Smooth muscle cell (in vitro differentiated cells): ENCODE data around the gene GUCD1. TPM values are rescaled to one million over a fixed set of nuclear protein-coding genes. Genes with fewer than 3 reads are reported as not detected.
"Not testable (repeated sequence)": the region's sequence is repeated elsewhere in the genome, so short reads cannot be mapped to it uniquely, and the experiment has no call there.

Experiments
- DNase-seq: peaks from one replicate; lab custom pipeline; 2025; ENCODE audit not compliant: unreplicated experiment; lab: John Stamatoyannopoulos, UW
- H2AFZ ChIP-seq: fragments of 200-600 bp; sonication (generic); 2 replicates; pipeline ENCODE4 v1.6.0; 2016; ENCODE audit warnings: antibody characterized with exemption, low read depth, mild to moderate bottlenecking
- H3F3A ChIP-seq: fragments of 200-600 bp; sonication (generic); 2 replicates; pipeline ENCODE4 v1.6.0; 2017; ENCODE audit warnings: antibody characterized with exemption, low read depth
- H3K27ac ChIP-seq: fragments of 200-600 bp; sonication (generic); 2 replicates; pipeline ENCODE4 v1.5.1; 2016; ENCODE audit warnings: low read depth, mild to moderate bottlenecking
- H3K27me3 ChIP-seq: fragments of 200-600 bp; sonication (generic); 2 replicates; pipeline ENCODE4 v1.6.1; 2016; ENCODE audit warnings: low read depth, mild to moderate bottlenecking
- H3K36me3 ChIP-seq: fragments of 200-600 bp; sonication (generic); 2 replicates; pipeline ENCODE4 v1.5.1; 2016; ENCODE audit warnings: low read depth
- H3K4me1 ChIP-seq: fragments of 200-600 bp; sonication (generic); 2 replicates; pipeline ENCODE4 v1.5.1; 2016; ENCODE audit warnings: low read depth
- H3K4me2 ChIP-seq: fragments of 200-600 bp; sonication (generic); 2 replicates; pipeline ENCODE4 v1.6.0; 2016; ENCODE audit warnings: mild to moderate bottlenecking
- H3K4me3 ChIP-seq: fragments of 200-600 bp; sonication (generic); 2 replicates; pipeline ENCODE4 v1.5.1; 2016; ENCODE audit warnings: mild to moderate bottlenecking
- H3K79me2 ChIP-seq: fragments of 200-600 bp; sonication (generic); 2 replicates; pipeline ENCODE4 v1.6.0; 2016; ENCODE audit warnings: low read depth, mild to moderate bottlenecking
- H3K9ac ChIP-seq: fragments of 200-600 bp; sonication (generic); 2 replicates; pipeline ENCODE4 v1.6.0; 2016; ENCODE audit warnings: low read depth
- H3K9me3 ChIP-seq: fragments of 200-600 bp; sonication (generic); replicated peaks from 2 replicates; pipeline ENCODE4 v1.5.1; 2016; ENCODE audit warnings: low read depth
- H4K20me1 ChIP-seq: fragments of 200-600 bp; sonication (generic); 2 replicates; pipeline ENCODE4 v1.6.0; 2016; ENCODE audit warnings: low read depth
- WGBS: methylation state at CpG from one replicate; pipeline ENCODE4 v1.1.7; 2016; ENCODE audit warnings: low lambda C conversion rate; 5-methylcytosine and 5-hydroxymethylcytosine counted together
- polyA plus RNA-seq: library from polyadenylated mRNA; unstranded; fragments of >200 nt; fragmentation: Nextera tagmentation; extraction: Ambion mirVana; gene quantifications from 2 replicates; pipeline ENCODE4 v1.2.1, GENCODE V29; 2016
- total RNA-seq: library from RNA; depleted of rRNA; stranded (reverse); fragments of >200 nt; gene quantifications from 2 replicates; pipeline ENCODE4 v1.2.3, GENCODE V29; 2014
- TF ChIP-seq, protein P1 (sequence below): fragments of 200-600 bp; sonication (generic); IDR thresholded peaks from 2 replicates; pipeline ENCODE4 v1.5.1; 2017; ENCODE audit warnings: borderline replicate concordance, mild to moderate bottlenecking, antibody characterized with exemption; ENCODE audit not compliant: insufficient read depth, poor library complexity, severe bottlenecking

Gene GUCD1
- total RNA-seq = 54.3 and 64.6 TPM in 2 replicates
- 43.6 and 56.0 TPM in 2 replicates for polyA plus RNA-seq

DNA sequence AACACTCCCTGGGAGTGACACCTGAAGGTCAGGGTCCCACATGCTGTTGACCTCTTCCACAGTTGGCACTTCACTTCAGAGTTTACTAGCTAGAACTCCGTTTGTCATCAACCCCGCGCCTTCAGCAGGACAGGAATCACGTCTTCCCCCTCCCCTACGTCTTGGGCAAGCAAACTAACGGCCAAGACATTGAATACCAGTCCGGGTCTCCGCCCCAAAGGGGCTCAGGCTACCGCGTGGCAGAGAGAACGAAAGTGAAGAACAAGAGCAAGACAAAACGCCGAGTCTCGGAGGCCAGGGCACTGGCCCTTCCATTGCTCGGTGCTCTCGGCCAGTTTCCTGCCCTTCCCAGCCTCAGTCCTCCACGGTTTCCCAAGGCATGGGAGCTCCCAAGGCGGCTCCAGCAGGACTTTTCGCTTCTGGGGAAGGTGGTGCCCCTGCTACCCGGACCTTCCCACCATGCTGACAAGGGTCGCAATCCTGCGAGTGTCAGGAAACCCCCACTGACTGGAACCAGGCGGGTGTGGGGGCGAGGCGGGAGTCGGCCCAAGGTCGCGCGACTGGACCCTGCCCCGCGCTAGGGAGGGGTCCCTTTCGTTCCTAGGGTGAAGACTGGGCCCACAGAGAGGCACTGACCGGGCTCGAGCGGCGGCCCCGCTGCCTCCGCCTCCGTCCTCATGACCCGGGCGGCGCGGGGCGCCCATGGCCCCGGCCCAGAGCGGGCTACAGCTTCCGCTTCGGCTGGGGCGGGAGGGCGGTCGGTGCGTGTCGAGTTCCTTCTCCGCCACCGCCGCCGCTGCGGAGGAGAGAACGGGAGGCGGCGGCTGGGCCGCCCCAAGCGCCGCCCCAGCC lies at the start of gene GUCD1:
TSS of gene GUCD1 (minus strand) at position 826 of the 852 bp plus-strand sequence. CDS start at position 679, 147 bp downstream.
- H3K4me3 ChIP-seq = peak within 1 kb of the TSS; percentile 85
- peaks cover 82% of the 10 kb centered on the region for H3K79me2 ChIP-seq
- H3K4me2 ChIP-seq = peak within 1 kb of the TSS; percentile 91
- H3K27ac ChIP-seq = peak within 1 kb of the TSS; percentile 83
- H3K4me1 ChIP-seq = peaks cover 17% of the 10 kb centered on the region
- no peaks in the 10 kb centered on the region for H3F3A ChIP-seq
- H3K36me3 ChIP-seq = no peaks in the 10 kb centered on the region
- H3K9me3 ChIP-seq = no peaks in the 10 kb centered on the region
- peaks cover 70% of the 10 kb centered on the region for H4K20me1 ChIP-seq
- TF ChIP-seq, protein P1, sequence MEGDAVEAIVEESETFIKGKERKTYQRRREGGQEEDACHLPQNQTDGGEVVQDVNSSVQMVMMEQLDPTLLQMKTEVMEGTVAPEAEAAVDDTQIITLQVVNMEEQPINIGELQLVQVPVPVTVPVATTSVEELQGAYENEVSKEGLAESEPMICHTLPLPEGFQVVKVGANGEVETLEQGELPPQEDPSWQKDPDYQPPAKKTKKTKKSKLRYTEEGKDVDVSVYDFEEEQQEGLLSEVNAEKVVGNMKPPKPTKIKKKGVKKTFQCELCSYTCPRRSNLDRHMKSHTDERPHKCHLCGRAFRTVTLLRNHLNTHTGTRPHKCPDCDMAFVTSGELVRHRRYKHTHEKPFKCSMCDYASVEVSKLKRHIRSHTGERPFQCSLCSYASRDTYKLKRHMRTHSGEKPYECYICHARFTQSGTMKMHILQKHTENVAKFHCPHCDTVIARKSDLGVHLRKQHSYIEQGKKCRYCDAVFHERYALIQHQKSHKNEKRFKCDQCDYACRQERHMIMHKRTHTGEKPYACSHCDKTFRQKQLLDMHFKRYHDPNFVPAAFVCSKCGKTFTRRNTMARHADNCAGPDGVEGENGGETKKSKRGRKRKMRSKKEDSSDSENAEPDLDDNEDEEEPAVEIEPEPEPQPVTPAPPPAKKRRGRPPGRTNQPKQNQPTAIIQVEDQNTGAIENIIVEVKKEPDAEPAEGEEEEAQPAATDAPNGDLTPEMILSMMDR = no peak
- peak within 1 kb of the TSS; percentile 95 for H2AFZ ChIP-seq
- peak; percentile 40 for DNase-seq
- H3K9ac ChIP-seq = peak within 1 kb of the TSS; percentile 93
- H3K27me3 ChIP-seq = no peaks in the 10 kb centered on the region
- under 1% methylated on average over 57 of the region's 64 CpGs for WGBS

DNA sequence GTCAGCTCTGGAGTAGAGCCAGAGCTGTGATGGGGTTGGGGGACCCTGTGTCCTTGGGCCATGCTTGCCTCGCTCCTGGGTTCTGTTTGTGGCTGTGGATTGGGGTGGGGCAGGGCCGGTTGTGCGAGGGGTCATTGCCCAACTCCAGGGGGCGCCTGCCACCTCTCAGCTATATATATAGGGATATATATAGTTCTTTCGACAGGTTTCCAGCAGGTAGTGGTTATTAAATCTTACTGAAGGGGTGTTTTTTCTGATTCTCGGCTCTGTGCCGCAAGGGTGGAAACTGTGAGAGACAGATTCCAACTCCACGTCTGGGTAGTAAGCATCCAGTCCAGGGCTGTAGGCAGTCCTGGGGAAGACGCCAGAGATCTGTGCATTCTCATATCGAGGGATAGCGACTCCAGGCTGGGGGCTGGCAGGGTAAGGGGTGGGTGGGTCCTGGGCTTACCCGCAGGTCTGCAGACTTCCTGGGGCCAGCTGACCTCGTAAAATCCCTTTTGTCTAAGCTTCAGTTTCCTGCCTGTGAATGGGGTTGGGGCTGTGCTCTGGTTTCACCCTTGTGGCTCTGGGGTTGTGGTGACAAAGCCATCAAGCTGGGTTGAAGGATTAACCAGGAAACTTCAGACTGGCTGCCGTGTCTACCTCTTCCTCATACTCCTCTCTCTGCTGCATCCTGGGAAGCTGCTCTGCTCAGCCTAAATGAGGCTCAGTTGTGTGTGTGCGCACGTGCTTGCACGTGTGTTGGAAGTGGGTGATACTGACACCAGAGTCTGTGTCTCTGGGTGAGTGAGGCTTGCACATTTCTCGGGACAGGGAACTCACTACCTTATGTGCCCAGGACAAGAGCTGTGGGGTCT lies 49.1 kb upstream of the GUCD1 start:
- TF ChIP-seq, protein P1 = peak; percentile 15
- not testable (repeated sequence) for H4K20me1 ChIP-seq, H3K27me3 ChIP-seq, H3F3A ChIP-seq, H3K36me3 ChIP-seq, H2AFZ ChIP-seq, H3K9ac ChIP-seq, DNase-seq, H3K79me2 ChIP-seq, H3K9me3 ChIP-seq
- Histone ChIP-seq H3K4me2 (peak overlapping the region; percentile 82), H3K4me3 (peak overlapping the region; percentile 43), H3K27ac (peak overlapping the region; percentile 60), H3K4me1 (peaks cover 12% of the 10 kb centered on the region)
- 16% methylated on average over 14 of the region's 18 CpGs for WGBS

DNA sequence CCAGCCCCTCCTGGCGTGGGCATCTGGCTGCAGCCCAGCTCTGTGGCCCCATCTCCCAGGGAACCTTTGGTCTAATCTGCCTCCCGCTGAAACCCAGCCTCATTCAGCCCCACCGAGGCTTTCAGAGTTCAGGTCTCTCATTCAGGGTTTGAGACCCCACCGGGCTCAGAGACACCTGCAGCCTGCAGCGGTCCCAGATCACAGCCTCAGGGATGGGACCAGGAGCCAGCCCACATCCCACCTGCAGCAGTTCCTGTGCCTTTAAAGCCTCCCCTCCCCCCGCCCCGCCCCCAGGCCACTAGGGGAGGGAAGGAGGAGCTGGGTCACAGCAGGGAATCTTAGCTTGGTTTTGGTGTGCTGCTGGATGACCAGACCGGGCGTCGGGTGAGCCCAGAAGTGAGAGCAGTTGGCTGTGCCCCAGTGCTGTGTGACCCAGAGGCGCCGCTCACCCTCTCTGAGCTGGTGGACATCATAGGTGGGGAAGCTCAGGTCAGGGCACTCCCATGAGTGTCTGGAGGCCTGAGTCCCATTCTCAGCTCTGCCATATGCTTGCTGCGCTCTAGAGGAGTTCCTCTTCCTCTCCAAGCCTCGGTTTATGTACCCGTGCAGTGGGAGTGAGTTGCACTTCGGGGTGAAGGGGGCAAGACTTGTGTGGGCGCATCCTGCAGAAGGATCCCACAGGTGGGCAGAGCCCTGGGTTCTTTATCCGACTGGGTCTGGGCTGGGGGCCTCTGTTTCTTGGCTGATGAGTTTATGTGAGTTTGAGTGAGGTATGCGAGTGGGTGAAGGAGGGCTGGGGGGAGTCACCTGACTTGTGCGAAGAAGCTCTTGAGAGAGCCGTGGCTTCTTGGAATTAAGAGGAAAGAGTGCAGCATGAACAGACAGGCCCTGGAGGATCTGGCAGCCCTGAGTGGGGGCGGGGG lies 48.2 kb upstream of the GUCD1 start, which contains the start of gene GGT1:
TSS of gene GGT1 (plus strand) at position 347 of the 923 bp plus-strand sequence. CDS start 7,889 bp downstream, outside the sequence.
- peak within 1 kb of the TSS; percentile 82 for H3K4me2 ChIP-seq
- not testable (repeated sequence) for H3F3A ChIP-seq, H2AFZ ChIP-seq, H3K27me3 ChIP-seq, H3K36me3 ChIP-seq, H3K9me3 ChIP-seq, H4K20me1 ChIP-seq, H3K9ac ChIP-seq, H3K79me2 ChIP-seq, DNase-seq
- peak within 1 kb of the TSS; percentile 43 for H3K4me3 ChIP-seq
- 42% methylated on average over 21 of the region's 22 CpGs for WGBS
- peak within 1 kb of the TSS; percentile 60 for H3K27ac ChIP-seq
- peaks cover 12% of the 10 kb centered on the region for H3K4me1 ChIP-seq

DNA sequence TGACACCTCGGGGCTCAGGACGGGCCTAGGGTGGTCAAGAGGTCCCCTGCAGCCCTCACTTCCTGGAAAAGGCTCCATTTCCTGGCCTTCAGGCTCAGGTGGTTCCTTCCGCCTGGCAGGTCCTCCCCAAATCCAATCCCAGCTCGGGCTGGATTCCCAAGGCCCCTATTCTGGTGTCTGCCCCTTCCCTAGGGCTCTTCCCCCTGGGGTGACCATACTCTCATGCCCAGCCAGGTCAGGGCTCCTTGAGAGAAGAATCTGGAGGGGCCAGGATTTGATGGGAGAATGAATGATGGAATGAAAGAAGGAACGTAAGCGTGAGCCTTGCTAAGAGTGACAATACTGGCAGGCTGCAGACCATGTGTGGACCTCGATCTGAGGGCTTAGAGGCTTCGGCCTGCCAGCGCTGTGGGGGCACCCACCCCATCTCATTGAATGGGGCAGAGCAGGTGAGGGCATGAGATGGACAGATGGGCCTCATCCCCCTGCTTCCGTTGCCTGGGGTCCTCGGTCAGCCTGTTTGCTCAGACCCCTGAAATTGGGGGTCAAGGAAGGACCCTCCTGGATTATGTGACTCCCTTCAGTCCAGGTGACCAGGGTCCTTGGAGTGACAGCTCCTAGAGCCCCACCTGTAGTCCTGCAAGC lies 47.3 kb upstream of the GUCD1 start:
- not testable (repeated sequence) for H3K9me3 ChIP-seq, DNase-seq, H3K36me3 ChIP-seq, H3K4me3 ChIP-seq, H3K4me2 ChIP-seq, H2AFZ ChIP-seq, H3K9ac ChIP-seq, H4K20me1 ChIP-seq, H3K27ac ChIP-seq, H3K27me3 ChIP-seq, H3K79me2 ChIP-seq, H3F3A ChIP-seq
- 95% methylated on average over 11 of the region's 11 CpGs for WGBS
- H3K4me1 ChIP-seq = peaks cover 12% of the 10 kb centered on the region
